GM12891 (cell line): Measurements from ENCODE around the gene CCNB1.

Source experiments
- PAX5 ChIP-seq: IDR thresholded peaks from 2 replicates; pipeline ENCODE4 v1.6.1; 2011; ENCODE audit warnings: low read length, moderate library complexity, mild to moderate bottlenecking; ENCODE audit not compliant: insufficient read depth, severe bottlenecking
- POLR2A ChIP-seq: IDR thresholded peaks from 2 replicates; pipeline ENCODE4 v1.6.1; 2011; ENCODE audit warnings: low read depth, low read length, control low read depth
- POLR2AphosphoS5 ChIP-seq: IDR thresholded peaks from 2 replicates; pipeline ENCODE4 v1.6.1; 2011; ENCODE audit warnings: low read depth, low read length, control low read depth

DNA sequence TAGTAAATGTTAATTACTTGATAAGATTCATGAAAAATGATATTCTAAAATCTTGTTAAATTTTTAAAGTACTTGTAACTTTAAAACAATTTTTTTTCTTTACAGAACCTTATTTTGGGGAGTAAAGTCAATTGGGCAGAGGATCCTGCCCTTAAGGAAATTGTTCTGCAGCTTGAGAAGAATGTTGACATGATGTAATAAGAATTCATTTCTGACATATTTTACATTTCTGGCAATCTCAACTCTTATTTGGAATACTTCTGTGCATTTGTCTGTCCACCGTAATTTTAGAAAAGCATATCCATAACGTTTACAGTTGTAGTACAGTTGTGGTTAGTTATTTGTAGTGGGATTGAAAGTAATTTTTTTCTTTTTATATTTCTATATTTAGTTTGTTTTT, 42.7 kb downstream of the CCNB1 start:
- TF ChIP-seq POLR2A (no peak), POLR2AphosphoS5 (no peak), PAX5 (no peak)
